Smooth muscle cell (in vitro differentiated cells): ENCODE data around the gene EN2. TPM values are rescaled to one million over a fixed set of nuclear protein-coding genes. Genes with fewer than 3 reads are reported as not detected.

Experiments used
- DNase-seq: peaks from one replicate; lab custom pipeline; 2025; ENCODE audit not compliant: unreplicated experiment; lab: John Stamatoyannopoulos, UW
- H2AFZ ChIP-seq: fragments of 200-600 bp; sonication (generic); 2 replicates; pipeline ENCODE4 v1.6.0; 2016; ENCODE audit warnings: antibody characterized with exemption, low read depth, mild to moderate bottlenecking
- H3F3A ChIP-seq: fragments of 200-600 bp; sonication (generic); 2 replicates; pipeline ENCODE4 v1.6.0; 2017; ENCODE audit warnings: antibody characterized with exemption, low read depth
- H3K27ac ChIP-seq: fragments of 200-600 bp; sonication (generic); 2 replicates; pipeline ENCODE4 v1.5.1; 2016; ENCODE audit warnings: low read depth, mild to moderate bottlenecking
- H3K27me3 ChIP-seq: fragments of 200-600 bp; sonication (generic); 2 replicates; pipeline ENCODE4 v1.6.1; 2016; ENCODE audit warnings: low read depth, mild to moderate bottlenecking
- H3K36me3 ChIP-seq: fragments of 200-600 bp; sonication (generic); 2 replicates; pipeline ENCODE4 v1.5.1; 2016; ENCODE audit warnings: low read depth
- H3K4me1 ChIP-seq: fragments of 200-600 bp; sonication (generic); 2 replicates; pipeline ENCODE4 v1.5.1; 2016; ENCODE audit warnings: low read depth
- H3K4me2 ChIP-seq: fragments of 200-600 bp; sonication (generic); 2 replicates; pipeline ENCODE4 v1.6.0; 2016; ENCODE audit warnings: mild to moderate bottlenecking
- H3K4me3 ChIP-seq: fragments of 200-600 bp; sonication (generic); 2 replicates; pipeline ENCODE4 v1.5.1; 2016; ENCODE audit warnings: mild to moderate bottlenecking
- H3K79me2 ChIP-seq: fragments of 200-600 bp; sonication (generic); 2 replicates; pipeline ENCODE4 v1.6.0; 2016; ENCODE audit warnings: low read depth, mild to moderate bottlenecking
- H3K9ac ChIP-seq: fragments of 200-600 bp; sonication (generic); 2 replicates; pipeline ENCODE4 v1.6.0; 2016; ENCODE audit warnings: low read depth
- H3K9me3 ChIP-seq: fragments of 200-600 bp; sonication (generic); replicated peaks from 2 replicates; pipeline ENCODE4 v1.5.1; 2016; ENCODE audit warnings: low read depth
- H4K20me1 ChIP-seq: fragments of 200-600 bp; sonication (generic); 2 replicates; pipeline ENCODE4 v1.6.0; 2016; ENCODE audit warnings: low read depth
- WGBS: methylation state at CpG from one replicate; pipeline ENCODE4 v1.1.7; 2016; ENCODE audit warnings: low lambda C conversion rate; 5-methylcytosine and 5-hydroxymethylcytosine counted together
- polyA plus RNA-seq: library from polyadenylated mRNA; unstranded; fragments of >200 nt; fragmentation: Nextera tagmentation; extraction: Ambion mirVana; gene quantifications from 2 replicates; pipeline ENCODE4 v1.2.1, GENCODE V29; 2016
- total RNA-seq: library from RNA; depleted of rRNA; stranded (reverse); fragments of >200 nt; gene quantifications from 2 replicates; pipeline ENCODE4 v1.2.3, GENCODE V29; 2014
- TF ChIP-seq, protein P1 (sequence below): fragments of 200-600 bp; sonication (generic); IDR thresholded peaks from 2 replicates; pipeline ENCODE4 v1.5.1; 2017; ENCODE audit warnings: borderline replicate concordance, mild to moderate bottlenecking, antibody characterized with exemption; ENCODE audit not compliant: insufficient read depth, poor library complexity, severe bottlenecking

Gene EN2
- total and polyA plus RNA-seq, 2 experiments from 2014 or later, result not detected

DNA sequence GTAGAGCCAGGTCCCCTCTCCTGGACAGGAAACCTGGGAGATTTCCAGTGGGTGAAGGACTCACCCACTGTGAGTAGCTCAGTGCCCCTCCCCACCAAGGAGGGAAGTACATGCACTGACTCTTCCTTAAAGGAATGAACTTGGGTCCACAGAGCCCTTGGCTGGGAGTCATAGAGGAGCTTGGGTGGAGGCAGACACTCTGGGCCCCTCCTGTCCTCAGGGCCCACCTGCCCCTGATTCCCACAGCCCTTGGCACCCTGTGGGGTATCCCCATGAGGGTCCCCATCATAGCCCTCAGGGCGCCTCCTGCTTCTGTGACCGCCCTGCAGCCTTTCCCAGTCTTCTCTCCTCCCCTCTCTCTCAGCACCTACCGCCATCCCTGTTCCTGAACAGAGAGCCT lies 3.7 kb downstream of the EN2 start:
- Histone ChIP-seq H3K9ac (no peak overlapping the region), H3K4me2 (no peak overlapping the region), H3K27me3 (peaks cover 96% of the 10 kb centered on the region), H3K79me2 (no peaks in the 10 kb centered on the region), H3K9me3 (no peaks in the 10 kb centered on the region), H3K4me1 (peaks cover 3% of the 10 kb centered on the region), H3F3A (no peaks in the 10 kb centered on the region), H2AFZ (no peak overlapping the region), H3K4me3 (no peak overlapping the region), H3K27ac (no peak overlapping the region), H4K20me1 (no peaks in the 10 kb centered on the region), H3K36me3 (no peaks in the 10 kb centered on the region)
- DNase-seq, result no peak
- TF ChIP-seq, protein P1, sequence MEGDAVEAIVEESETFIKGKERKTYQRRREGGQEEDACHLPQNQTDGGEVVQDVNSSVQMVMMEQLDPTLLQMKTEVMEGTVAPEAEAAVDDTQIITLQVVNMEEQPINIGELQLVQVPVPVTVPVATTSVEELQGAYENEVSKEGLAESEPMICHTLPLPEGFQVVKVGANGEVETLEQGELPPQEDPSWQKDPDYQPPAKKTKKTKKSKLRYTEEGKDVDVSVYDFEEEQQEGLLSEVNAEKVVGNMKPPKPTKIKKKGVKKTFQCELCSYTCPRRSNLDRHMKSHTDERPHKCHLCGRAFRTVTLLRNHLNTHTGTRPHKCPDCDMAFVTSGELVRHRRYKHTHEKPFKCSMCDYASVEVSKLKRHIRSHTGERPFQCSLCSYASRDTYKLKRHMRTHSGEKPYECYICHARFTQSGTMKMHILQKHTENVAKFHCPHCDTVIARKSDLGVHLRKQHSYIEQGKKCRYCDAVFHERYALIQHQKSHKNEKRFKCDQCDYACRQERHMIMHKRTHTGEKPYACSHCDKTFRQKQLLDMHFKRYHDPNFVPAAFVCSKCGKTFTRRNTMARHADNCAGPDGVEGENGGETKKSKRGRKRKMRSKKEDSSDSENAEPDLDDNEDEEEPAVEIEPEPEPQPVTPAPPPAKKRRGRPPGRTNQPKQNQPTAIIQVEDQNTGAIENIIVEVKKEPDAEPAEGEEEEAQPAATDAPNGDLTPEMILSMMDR, result no peak
- WGBS, result 30% methylated on average over 3 of the region's 3 CpGs

DNA sequence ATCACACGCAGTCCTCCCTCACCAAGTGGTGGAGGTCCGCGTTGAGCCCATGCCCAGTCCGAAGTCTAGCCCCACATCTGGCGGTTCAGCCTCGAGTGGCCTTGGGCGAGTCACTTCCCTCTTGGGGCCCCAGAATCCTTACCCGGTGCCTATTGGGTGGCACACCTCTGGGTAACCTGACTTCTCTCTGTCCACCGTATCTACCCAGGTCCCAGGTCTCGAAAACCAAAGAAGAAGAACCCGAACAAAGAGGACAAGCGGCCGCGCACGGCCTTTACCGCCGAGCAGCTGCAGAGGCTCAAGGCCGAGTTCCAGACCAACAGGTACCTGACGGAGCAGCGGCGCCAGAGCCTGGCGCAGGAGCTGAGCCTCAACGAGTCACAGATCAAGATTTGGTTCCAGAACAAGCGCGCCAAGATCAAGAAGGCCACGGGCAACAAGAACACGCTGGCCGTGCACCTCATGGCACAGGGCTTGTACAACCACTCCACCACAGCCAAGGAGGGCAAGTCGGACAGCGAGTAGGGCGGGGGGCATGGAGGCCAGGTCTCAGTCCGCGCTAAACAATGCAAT lies 4.3 kb downstream of the EN2 start:
- Histone ChIP-seq H3K9ac (no peak overlapping the region), H3K36me3 (no peaks in the 10 kb centered on the region), H3K4me1 (peaks cover 10% of the 10 kb centered on the region), H3K9me3 (no peaks in the 10 kb centered on the region), H2AFZ (no peak overlapping the region), H3K79me2 (no peaks in the 10 kb centered on the region), H4K20me1 (no peaks in the 10 kb centered on the region), H3K27ac (no peak overlapping the region), H3K4me3 (no peak overlapping the region), H3F3A (no peaks in the 10 kb centered on the region), H3K4me2 (no peak overlapping the region), H3K27me3 (peaks cover 96% of the 10 kb centered on the region)
- TF ChIP-seq, protein P1, result no peak
- whole genome bisulfite sequencing, result 27% methylated on average over 33 of the region's 33 CpGs
- no peak for DNase-seq

DNA sequence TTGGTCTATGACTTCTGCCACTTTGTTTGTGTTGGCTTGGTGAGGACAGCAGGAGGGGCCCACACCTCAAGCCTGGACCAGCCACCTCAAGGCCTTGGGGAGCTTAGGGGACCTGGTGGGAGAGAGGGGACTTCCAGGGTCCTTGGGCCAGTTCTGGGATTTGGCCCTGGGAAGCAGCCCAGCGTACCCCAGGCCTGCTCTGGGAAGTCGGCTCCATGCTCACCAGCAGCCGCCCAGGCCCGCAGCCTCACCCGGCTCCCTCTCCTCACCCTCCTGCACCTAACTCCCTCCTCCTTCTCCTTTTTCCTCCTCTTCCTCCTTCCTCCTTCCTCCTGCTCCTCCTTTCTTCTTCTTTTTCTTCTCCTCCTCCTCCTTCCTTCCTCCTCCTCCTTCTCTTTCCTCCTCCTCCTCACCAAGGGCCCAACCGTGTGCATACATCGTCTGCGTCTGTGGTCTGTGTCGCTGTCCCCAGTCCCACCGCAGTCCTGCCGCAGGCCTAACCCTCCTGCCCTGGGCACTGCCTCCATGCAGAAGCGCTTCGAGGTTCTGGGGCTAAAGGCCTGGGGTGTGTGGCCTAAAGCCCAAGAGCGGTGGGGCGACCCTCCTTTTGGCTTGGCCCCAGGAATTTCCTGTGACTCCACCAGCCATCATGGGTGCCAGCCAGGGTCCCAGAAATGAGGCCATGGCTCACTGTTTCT lies 5.3 kb downstream of the EN2 start:
- no peak overlapping the region for H3K9ac ChIP-seq
- no peaks in the 10 kb centered on the region for H3K9me3 ChIP-seq
- peaks cover 100% of the 10 kb centered on the region for H3K27me3 ChIP-seq
- no peaks in the 10 kb centered on the region for H3K36me3 ChIP-seq
- DNase-seq, result no peak
- no peak overlapping the region for H3K4me2 ChIP-seq
- no peaks in the 10 kb centered on the region for H4K20me1 ChIP-seq
- TF ChIP-seq, protein P1, result no peak
- H3K4me1 ChIP-seq, result peaks cover 18% of the 10 kb centered on the region
- H3F3A ChIP-seq, result no peaks in the 10 kb centered on the region
- no peaks in the 10 kb centered on the region for H3K79me2 ChIP-seq
- WGBS, result 23% methylated on average over 13 of the region's 15 CpGs
- H2AFZ ChIP-seq, result no peak overlapping the region
- no peak overlapping the region for H3K27ac ChIP-seq
- H3K4me3 ChIP-seq, result no peak overlapping the region

DNA sequence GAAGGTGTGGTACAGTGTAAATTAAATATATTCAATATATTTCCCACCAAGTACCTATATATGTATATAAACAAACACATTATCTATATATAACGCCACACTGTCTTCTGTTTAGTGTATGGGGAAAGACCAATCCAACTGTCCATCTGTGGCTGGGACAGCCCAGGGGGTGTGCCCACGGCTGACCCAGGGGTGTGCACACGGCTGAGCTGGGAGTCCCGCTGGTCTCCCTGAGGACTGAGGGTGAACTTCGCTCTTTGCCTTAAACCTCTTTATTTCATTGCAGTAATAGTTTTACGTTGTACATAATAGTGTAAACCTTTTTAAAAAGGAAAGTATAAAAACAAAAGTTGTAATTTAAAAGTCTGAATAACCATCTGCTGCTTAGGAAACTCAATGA lies 6.3 kb downstream of the EN2 start:
- Histone ChIP-seq H3K9me3 (no peaks in the 10 kb centered on the region), H3K4me1 (peaks cover 22% of the 10 kb centered on the region), H3K36me3 (no peaks in the 10 kb centered on the region), H2AFZ (no peak overlapping the region), H3K9ac (no peak overlapping the region), H3K4me3 (no peak overlapping the region), H3K79me2 (no peaks in the 10 kb centered on the region), H3K4me2 (no peak overlapping the region), H3K27ac (no peak overlapping the region), H3F3A (no peaks in the 10 kb centered on the region), H4K20me1 (no peaks in the 10 kb centered on the region), H3K27me3 (peaks cover 100% of the 10 kb centered on the region)
- TF ChIP-seq, protein P1, result no peak
- no peak for DNase-seq
- 31% methylated on average over 6 of the region's 6 CpGs for WGBS
